Choroid plexus epithelial cell (primary cell): ENCODE data around the gene DPP10.

Experiments used
- DNase-seq: peaks from one replicate; pipeline ENCODE4 v3.0.0-alpha.2; 2010; ENCODE audit warnings: low read depth
- H3K4me3 ChIP-seq: 2 replicates; pipeline ENCODE4 v1.5.1; 2011; ENCODE audit warnings: low read depth, mild to moderate bottlenecking, control low read depth, low read length, moderate library complexity
- CTCF ChIP-seq: conservative IDR thresholded peaks from 2 replicates; pipeline ENCODE4 v1.5.1; 2011; ENCODE audit warnings: low read depth, mild to moderate bottlenecking, control low read depth, inconsistent platforms, low read length, moderate library complexity

The DPP10 gene

GRCh38 chr2:115171751-115172150 lies 729.3 kb downstream of the DPP10 start:
- no peak for DNase-seq
- H3K4me3 ChIP-seq, result no peak overlapping the region
- TF ChIP-seq CTCF, result no peak

GRCh38 chr2:115174651-115175050 lies 732.2 kb downstream of the DPP10 start:
- no peak for TF ChIP-seq CTCF
- DNase-seq, result no peak
- H3K4me3 ChIP-seq, result no peak overlapping the region

GRCh38 chr2:115183144-115183543 lies 740.7 kb downstream of the DPP10 start:
- no peak overlapping the region for H3K4me3 ChIP-seq
- no peak for DNase-seq
- TF ChIP-seq CTCF, result no peak

GRCh38 chr2:115190459-115190858 lies 748.0 kb downstream of the DPP10 start:
- H3K4me3 ChIP-seq, result no peak overlapping the region

GRCh38 chr2:115194623-115195022 lies 752.2 kb downstream of the DPP10 start:
- no peak for TF ChIP-seq CTCF
- H3K4me3 ChIP-seq, result no peak overlapping the region
- DNase-seq, result no peak

More at GRCh38 chr2:115190459-115190858, 748.0 kb downstream of the DPP10 start:
- no peak for DNase-seq
- TF ChIP-seq CTCF, result no peak

- DNase-seq, result no peak
- no peak for TF ChIP-seq CTCF
- H3K4me3 ChIP-seq, result no peak overlapping the region
Measured at GRCh38 chr2:115196587-115196986, 754.1 kb downstream of the DPP10 start.

- no peak for TF ChIP-seq CTCF
- H3K4me3 ChIP-seq, result no peak overlapping the region
- no peak for DNase-seq
Measured at GRCh38 chr2:115199966-115200365, 757.5 kb downstream of the DPP10 start.
